HG03558 (cell line): Measurements from ENCODE around the gene NPFF.
A peak's percentile ranks its signal among the peaks of the same experiment; 100 is the strongest.
"Not testable (repeated sequence)": the region's sequence is repeated elsewhere in the genome, so short reads cannot be mapped to it uniquely, and the experiment has no call there.

Experiments
- ATAC-seq: cut with Tn5 transposase; IDR thresholded peaks from one replicate; pipeline ENCODE4 v1.9.1; 2021; ENCODE audit warnings: moderate number of reproducible peaks; ENCODE audit not compliant: unreplicated experiment; ENCODE audit errors: extremely low read depth

The NPFF gene

GRCh38 chr12:53506881-53507602 lies at the start of gene NPFF:
Gene NPFF, minus strand, starts transcription at chr12:53507484. Its CDS starts 10 bp downstream, at chr12:53507474.
- ATAC-seq = no peak

GRCh38 chr12:53552361-53553327 lies 45.4 kb upstream of the NPFF start:
- no peak for ATAC-seq

GRCh38 chr12:53551889-53552291 lies 44.6 kb upstream of the NPFF start:
- no peak for ATAC-seq

- no peak for ATAC-seq
Observed at GRCh38 chr12:53550595-53550994, 43.3 kb upstream of the NPFF start.

- ATAC-seq = not testable (repeated sequence)
Observed at GRCh38 chr12:53550131-53550530, 42.8 kb upstream of the NPFF start.

- not testable (repeated sequence) for ATAC-seq
Observed at GRCh38 chr12:53548354-53548753, 41.1 kb upstream of the NPFF start.

GRCh38 chr12:53543539-53543938 lies 36.3 kb upstream of the NPFF start:
- ATAC-seq = peak; percentile 56

GRCh38 chr12:53539526-53539925 lies 32.2 kb upstream of the NPFF start:
- ATAC-seq = no peak

GRCh38 chr12:53538209-53538689 lies 31.0 kb upstream of the NPFF start:
- ATAC-seq = no peak

- ATAC-seq = no peak
Observed at GRCh38 chr12:53536962-53537361, 29.7 kb upstream of the NPFF start.

GRCh38 chr12:53533471-53533870 lies 26.2 kb upstream of the NPFF start:
- no peak for ATAC-seq

GRCh38 chr12:53532524-53533445 lies 25.5 kb upstream of the NPFF start:
- no peak for ATAC-seq

- ATAC-seq = no peak
Observed at GRCh38 chr12:53532021-53532420, 24.7 kb upstream of the NPFF start.

- no peak for ATAC-seq
Observed at GRCh38 chr12:53530920-53531319, 23.6 kb upstream of the NPFF start.

GRCh38 chr12:53530061-53530460 lies 22.8 kb upstream of the NPFF start:
- ATAC-seq = no peak

GRCh38 chr12:53524476-53524875 lies 17.2 kb upstream of the NPFF start:
- ATAC-seq = no peak

GRCh38 chr12:53523131-53523530 lies 15.8 kb upstream of the NPFF start:
- no peak for ATAC-seq

GRCh38 chr12:53518381-53518780 lies 11.1 kb upstream of the NPFF start:
- ATAC-seq = no peak

- ATAC-seq = no peak
Observed at GRCh38 chr12:53516758-53517455, 9.6 kb upstream of the NPFF start.
